NCI-H128 (cell line): ENCODE data around the gene FOXK2.
"Not testable (repeated sequence)": the region's sequence is repeated elsewhere in the genome, so short reads cannot be mapped to it uniquely, and the experiment has no call there.

ENCODE experiments used
- DNase-seq: peaks from one replicate; lab custom pipeline; 2025; ENCODE audit not compliant: unreplicated experiment; lab: John Stamatoyannopoulos, UW

Gene FOXK2

GRCh38 chr17:82528484-82529265 lies 9.1 kb downstream of the FOXK2 start:
- no peak for DNase-seq

GRCh38 chr17:82529914-82530300 lies 10.4 kb downstream of the FOXK2 start:
- DNase-seq = no peak

- DNase-seq = no peak
Measured at GRCh38 chr17:82531431-82531881, 11.9 kb downstream of the FOXK2 start.

- DNase-seq = no peak
Measured at GRCh38 chr17:82534401-82534812, 14.9 kb downstream of the FOXK2 start.

GRCh38 chr17:82536512-82537201 lies 17.1 kb downstream of the FOXK2 start:
- no peak for DNase-seq

- not testable (repeated sequence) for DNase-seq
Measured at GRCh38 chr17:82537228-82537627, 17.7 kb downstream of the FOXK2 start.

GRCh38 chr17:82539076-82539475 lies 19.5 kb downstream of the FOXK2 start:
- DNase-seq = not testable (repeated sequence)

- DNase-seq = no peak
Measured at GRCh38 chr17:82542439-82542838, 22.9 kb downstream of the FOXK2 start.

GRCh38 chr17:82544431-82545070 lies 25.0 kb downstream of the FOXK2 start:
- DNase-seq = no peak

- DNase-seq = no peak
Measured at GRCh38 chr17:82545071-82545462, 25.5 kb downstream of the FOXK2 start.

- DNase-seq = no peak
Measured at GRCh38 chr17:82547981-82548380, 28.4 kb downstream of the FOXK2 start.

GRCh38 chr17:82548681-82549303 lies 29.3 kb downstream of the FOXK2 start:
- DNase-seq = no peak

- no peak for DNase-seq
Measured at GRCh38 chr17:82551779-82552457, 32.4 kb downstream of the FOXK2 start.

- no peak for DNase-seq
Measured at GRCh38 chr17:82552580-82552979, 33.0 kb downstream of the FOXK2 start.

- no peak for DNase-seq
Measured at GRCh38 chr17:82553210-82553930, 33.8 kb downstream of the FOXK2 start.

GRCh38 chr17:82557510-82557909 lies 38.0 kb downstream of the FOXK2 start:
- DNase-seq = not testable (repeated sequence)

- peak; percentile 30 for DNase-seq
Measured at GRCh38 chr17:82559566-82560251, 40.2 kb downstream of the FOXK2 start.

- no peak for DNase-seq
Measured at GRCh38 chr17:82560252-82560642, 40.7 kb downstream of the FOXK2 start.

- DNase-seq = no peak
Measured at GRCh38 chr17:82560802-82561428, 41.4 kb downstream of the FOXK2 start.
